Measurements from ENCODE around the gene CGRRF1.

The CGRRF1 gene

GRCh38 chr14:54579621-54580020 lies 69.9 kb downstream of the CGRRF1 start:
- DNase-seq: no peak

- no peak for DNase-seq
These were observed 71.2 kb downstream of the CGRRF1 start for GRCh38 chr14:54580933-54581332.

- no peak for DNase-seq
These were observed 72.6 kb downstream of the CGRRF1 start for GRCh38 chr14:54582334-54582733.

- no peak for DNase-seq
These were observed 74.4 kb downstream of the CGRRF1 start for GRCh38 chr14:54584097-54584496.

- no peak for DNase-seq
These were observed 75.5 kb downstream of the CGRRF1 start for GRCh38 chr14:54585214-54585613.
